Liver (tissue), 9 donors: ENCODE results near the gene PLA2G2F. TPM values are rescaled to one million over a fixed set of nuclear protein-coding genes. Genes with fewer than 3 reads are reported as not detected.

Experiments used
- DNase-seq: peaks from one replicate; pipeline ENCODE4 v3.0.0-alpha.2; 2017; ENCODE audit warnings: low spot score
- H3K27ac ChIP-seq, 2 donors: one replicate each; pipeline ENCODE4 v1.7.0; 2013; ENCODE audit warnings: inconsistent platforms in 2 of 2, low read length in 2 of 2, control low read depth in 1 of 2, low read depth in 1 of 2, mild to moderate bottlenecking in 1 of 2
- H3K27me3 ChIP-seq, 4 donors: one replicate each; pipeline versions ENCODE4 v1.6.1 to v1.7.0; 2013; ENCODE audit warnings: low read length in 3 of 4, inconsistent platforms in 1 of 4, mild to moderate bottlenecking in 1 of 4, moderate library complexity in 1 of 4; ENCODE audit not compliant: control insufficient read depth in 4 of 4, insufficient read depth in 4 of 4
- H3K36me3 ChIP-seq, 4 donors: one replicate each; pipeline versions ENCODE4 v1.6.1 to v1.7.0; 2013; ENCODE audit warnings: low read length in 3 of 4, mild to moderate bottlenecking in 3 of 4, low read depth in 1 of 4, moderate library complexity in 1 of 4; ENCODE audit not compliant: control insufficient read depth in 4 of 4, insufficient read depth in 3 of 4
- H3K4me1 ChIP-seq, 4 donors: one replicate each; pipeline versions ENCODE4 v1.6.1 to v1.7.0; 2013; ENCODE audit warnings: low read length in 3 of 4, mild to moderate bottlenecking in 3 of 4, moderate library complexity in 1 of 4; ENCODE audit not compliant: control insufficient read depth in 4 of 4, insufficient read depth in 4 of 4
- H3K4me3 ChIP-seq, 3 donors: one replicate each; pipeline versions ENCODE4 v1.6.1 to v1.7.0; 2013; ENCODE audit warnings: low read length in 3 of 3, control low read depth in 1 of 3, low read depth in 1 of 3, mild to moderate bottlenecking in 1 of 3
- H3K9ac ChIP-seq, 2 donors: one replicate each; pipeline ENCODE4 v1.7.0; 2013; ENCODE audit warnings: low read length in 2 of 2, mild to moderate bottlenecking in 2 of 2, moderate library complexity in 2 of 2, control low read depth in 1 of 2, low read depth in 1 of 2
- H3K9me3 ChIP-seq, 4 donors: one replicate each; pipeline versions ENCODE4 v1.6.1 to v1.7.0; 2013; ENCODE audit warnings: low read length in 3 of 4; ENCODE audit not compliant: control insufficient read depth in 4 of 4
- CTCF ChIP-seq: fragments of 150-350 bp; IDR thresholded peaks from 2 replicates; pipeline ENCODE4 v1.5.1; 2017; ENCODE audit warnings: improper control_type of control experiment, low read depth, low read length; ENCODE audit not compliant: missing input control
- EGR1 ChIP-seq, 2 donors: IDR thresholded peaks; 2 replicates each; pipeline ENCODE4 v1.6.1; 2016 to 2018; ENCODE audit warnings: antibody characterized with exemption in 2 of 2, low read depth in 2 of 2
- FOXA1 ChIP-seq: IDR thresholded peaks from 2 replicates; pipeline ENCODE4 v1.6.1; 2016; ENCODE audit warnings: antibody characterized with exemption
- FOXA2 ChIP-seq: IDR thresholded peaks from 2 replicates; pipeline ENCODE4 v1.6.1; 2016; ENCODE audit warnings: antibody characterized with exemption
- GABPA ChIP-seq, 2 donors: IDR thresholded peaks in 1 of 2; conservative IDR thresholded peaks in 1 of 2; 2 replicates each; pipeline ENCODE4 v1.6.1; 2016; ENCODE audit warnings: antibody characterized with exemption in 2 of 2, mild to moderate bottlenecking in 1 of 2, moderate library complexity in 1 of 2
- HNF4A ChIP-seq, 2 donors: conservative IDR thresholded peaks; 2 replicates each; pipeline ENCODE4 v1.6.1; 2016; ENCODE audit warnings: antibody characterized with exemption in 2 of 2, mild to moderate bottlenecking in 2 of 2
- HNF4G ChIP-seq: IDR thresholded peaks from 2 replicates; pipeline ENCODE4 v1.6.1; 2016; ENCODE audit warnings: antibody characterized with exemption
- JUND ChIP-seq, 2 donors: IDR thresholded peaks; 2 replicates each; pipeline ENCODE4 v1.6.1; 2016; ENCODE audit warnings: antibody characterized with exemption in 2 of 2
- MAX ChIP-seq: IDR thresholded peaks from 2 replicates; pipeline ENCODE4 v1.6.1; 2016; ENCODE audit warnings: antibody characterized with exemption
- NR2F2 ChIP-seq: IDR thresholded peaks from 2 replicates; pipeline ENCODE4 v1.6.1; 2016; ENCODE audit warnings: antibody characterized with exemption
- RAD21 ChIP-seq, 2 donors: IDR thresholded peaks; 2 replicates each; pipeline ENCODE4 v1.6.1; 2016; ENCODE audit warnings: antibody characterized with exemption in 2 of 2, mild to moderate bottlenecking in 2 of 2
- RXRA ChIP-seq, 2 donors: IDR thresholded peaks; 2 replicates each; pipeline ENCODE4 v1.6.1; 2017 to 2018; ENCODE audit warnings: antibody characterized with exemption in 2 of 2, mild to moderate bottlenecking in 1 of 2
- SP1 ChIP-seq: IDR thresholded peaks from 2 replicates; pipeline ENCODE4 v1.6.1; 2018; ENCODE audit warnings: antibody characterized with exemption, mild to moderate bottlenecking
- TAF1 ChIP-seq: conservative IDR thresholded peaks from 2 replicates; pipeline ENCODE4 v1.6.1; 2016; ENCODE audit warnings: antibody characterized with exemption, mild to moderate bottlenecking
- YY1 ChIP-seq: IDR thresholded peaks from 2 replicates; pipeline ENCODE4 v1.6.1; 2016; ENCODE audit warnings: antibody characterized with exemption, mild to moderate bottlenecking
- ZBTB33 ChIP-seq: IDR thresholded peaks from 2 replicates; pipeline ENCODE4 v1.6.1; 2016; ENCODE audit warnings: antibody characterized with exemption
- WGBS: extraction: QIAGEN DNeasy Blood & Tissue Kit; methylation state at CpG from one replicate; pipeline ENCODE4 v1.1.7; 2013; 5-methylcytosine and 5-hydroxymethylcytosine counted together
- polyA plus RNA-seq, 2 donors: library from polyadenylated mRNA; stranded (reverse) in 1 of 2; unstranded in 1 of 2; fragments of 200-250 nt in 1 of 2; fragments of >200 nt in 1 of 2; fragmentation: Nextera tagmentation in 1 of 2; extraction: Ambion mirVana in 1 of 2; gene quantifications; one replicate each; pipeline versions ENCODE4 v1.2.1 to v1.2.3, GENCODE V29; 2013 to 2015
- total RNA-seq, 2 donors: library from RNA; depleted of rRNA; stranded (reverse); fragments of >200 nt; gene quantifications; one replicate each; pipeline ENCODE4 v1.2.3, GENCODE V29; 2014
- TF ChIP-seq, protein P1 (sequence below): IDR thresholded peaks from 2 replicates; pipeline ENCODE4 v1.6.1; 2016; ENCODE audit warnings: antibody characterized with exemption
- TF ChIP-seq, protein P2 (sequence below): IDR thresholded peaks from 2 replicates; pipeline ENCODE4 v1.6.1; 2016; ENCODE audit warnings: antibody characterized with exemption, mild to moderate bottlenecking
- donor health status: healthy.
- donor health status: healthy.
- donor health status: healthy.
- donor health status: healthy.
- donor health status: healthy.

The PLA2G2F gene
- total and polyA plus RNA-seq, 4 donors: under 0.01 TPM; not detected in 3

GRCh38 chr1:20160034-20160433 is 20.9 kb downstream of the PLA2G2F start:
- H3K27ac ChIP-seq: no peak overlapping the region
- peaks cover 0 to 2% (median 0%) of the 10 kb centered on the region in 4 donors for H3K4me1 ChIP-seq
- peaks cover 0 to 12% (median under 1%) of the 10 kb centered on the region in 4 donors for H3K9me3 ChIP-seq
- no peak overlapping the region for H3K9ac ChIP-seq
- H3K27me3 ChIP-seq: no peaks in the 10 kb centered on the region
- WGBS: 80% methylated on average over 1 of the region's 1 CpG
- no peak overlapping the region for H3K4me3 ChIP-seq
- DNase-seq: no peak
- TF ChIP-seq RXRA (IDR thresholded peaks at IDR 0.05): no peak
- TF ChIP-seq FOXA1: no peak
- no peak for TF ChIP-seq NR2F2
- TF ChIP-seq CTCF: no peak
- TF ChIP-seq ZBTB33: no peak
- no peak for TF ChIP-seq JUND (IDR thresholded peaks at IDR 0.05)
- TF ChIP-seq HNF4G: no peak
- no peak for TF ChIP-seq HNF4A (conservative IDR thresholded peaks at IDR 0.05)
- no peak for TF ChIP-seq SP1
- TF ChIP-seq, protein P1, sequence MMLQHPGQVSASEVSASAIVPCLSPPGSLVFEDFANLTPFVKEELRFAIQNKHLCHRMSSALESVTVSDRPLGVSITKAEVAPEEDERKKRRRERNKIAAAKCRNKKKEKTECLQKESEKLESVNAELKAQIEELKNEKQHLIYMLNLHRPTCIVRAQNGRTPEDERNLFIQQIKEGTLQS: no peak
- TF ChIP-seq YY1: no peak
- TF ChIP-seq MAX: no peak
- no peak for TF ChIP-seq RAD21 (IDR thresholded peaks at IDR 0.05)
- TF ChIP-seq, protein P2, sequence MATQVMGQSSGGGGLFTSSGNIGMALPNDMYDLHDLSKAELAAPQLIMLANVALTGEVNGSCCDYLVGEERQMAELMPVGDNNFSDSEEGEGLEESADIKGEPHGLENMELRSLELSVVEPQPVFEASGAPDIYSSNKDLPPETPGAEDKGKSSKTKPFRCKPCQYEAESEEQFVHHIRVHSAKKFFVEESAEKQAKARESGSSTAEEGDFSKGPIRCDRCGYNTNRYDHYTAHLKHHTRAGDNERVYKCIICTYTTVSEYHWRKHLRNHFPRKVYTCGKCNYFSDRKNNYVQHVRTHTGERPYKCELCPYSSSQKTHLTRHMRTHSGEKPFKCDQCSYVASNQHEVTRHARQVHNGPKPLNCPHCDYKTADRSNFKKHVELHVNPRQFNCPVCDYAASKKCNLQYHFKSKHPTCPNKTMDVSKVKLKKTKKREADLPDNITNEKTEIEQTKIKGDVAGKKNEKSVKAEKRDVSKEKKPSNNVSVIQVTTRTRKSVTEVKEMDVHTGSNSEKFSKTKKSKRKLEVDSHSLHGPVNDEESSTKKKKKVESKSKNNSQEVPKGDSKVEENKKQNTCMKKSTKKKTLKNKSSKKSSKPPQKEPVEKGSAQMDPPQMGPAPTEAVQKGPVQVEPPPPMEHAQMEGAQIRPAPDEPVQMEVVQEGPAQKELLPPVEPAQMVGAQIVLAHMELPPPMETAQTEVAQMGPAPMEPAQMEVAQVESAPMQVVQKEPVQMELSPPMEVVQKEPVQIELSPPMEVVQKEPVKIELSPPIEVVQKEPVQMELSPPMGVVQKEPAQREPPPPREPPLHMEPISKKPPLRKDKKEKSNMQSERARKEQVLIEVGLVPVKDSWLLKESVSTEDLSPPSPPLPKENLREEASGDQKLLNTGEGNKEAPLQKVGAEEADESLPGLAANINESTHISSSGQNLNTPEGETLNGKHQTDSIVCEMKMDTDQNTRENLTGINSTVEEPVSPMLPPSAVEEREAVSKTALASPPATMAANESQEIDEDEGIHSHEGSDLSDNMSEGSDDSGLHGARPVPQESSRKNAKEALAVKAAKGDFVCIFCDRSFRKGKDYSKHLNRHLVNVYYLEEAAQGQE: no peak
- no peak for TF ChIP-seq EGR1 (IDR thresholded peaks at IDR 0.05; ENCODE audit: low read depth in 2 of 2)
- no peak for TF ChIP-seq TAF1
- no peak for TF ChIP-seq FOXA2
- no peak for TF ChIP-seq GABPA (IDR thresholded peaks at IDR 0.05 in 1 of 2, conservative IDR thresholded peaks at IDR 0.05 in 1 of 2)
- H3K36me3 ChIP-seq: no peaks in the 10 kb centered on the region
